CD4-positive, alpha-beta T cell (primary cell): Measurements from ENCODE around the gene CCR2. TPM values are rescaled to one million over a fixed set of nuclear protein-coding genes. Genes with fewer than 3 reads are reported as not detected.

Source experiments
- ATAC-seq: fragments of 200-7000 bp; cut with Tn5 transposase; one replicate; pipeline ENCODE4 v1.10.0; 2022; ENCODE audit warnings: mild to moderate bottlenecking; ENCODE audit not compliant: poor library complexity
- CTCF ChIA-PET: fragments of 350-600 bp; sonication (Branson Sonifier 250); formaldehyde crosslinking; loops from one replicate; lab custom pipeline; 2021; ENCODE audit warnings: antibody characterized with exemption, inconsistent platforms; lab: Charles Lee
- POLR2A ChIA-PET: fragments of 350-600 bp; sonication (Branson Sonifier 250); formaldehyde crosslinking; loops from one replicate; lab custom pipeline; 2021; ENCODE audit warnings: antibody characterized with exemption, inconsistent platforms; lab: Charles Lee
- DNase-seq, 14 experiments: peaks; one replicate each; pipeline ENCODE4 v3.0.0-alpha.2; 2013 to 2020; ENCODE audit warnings: mixed read lengths in 2 of 14
- H3K27ac ChIP-seq, 2 donors: one replicate each; pipeline versions ENCODE4 v1.5.1 to v1.7.0; 2013; ENCODE audit warnings: low read length in 2 of 2, low read depth in 1 of 2, mild to moderate bottlenecking in 1 of 2
- H3K27me3 ChIP-seq, 2 experiments: 1 replicate in 1 of 2; 2 replicates in 1 of 2; pipeline versions ENCODE4 v1.6.1 to v1.7.0; 2013; ENCODE audit warnings: low read length in 2 of 2, control low read depth in 1 of 2, mild to moderate bottlenecking in 1 of 2, moderate library complexity in 1 of 2; ENCODE audit not compliant: insufficient read depth in 2 of 2, control insufficient read depth in 1 of 2
- H3K36me3 ChIP-seq: one replicate; pipeline ENCODE4 v1.6.1; 2013; ENCODE audit warnings: low read length, control low read depth; ENCODE audit not compliant: insufficient read depth
- H3K4me1 ChIP-seq: one replicate; pipeline ENCODE4 v1.6.1; 2013; ENCODE audit warnings: low read length, control low read depth; ENCODE audit not compliant: insufficient read depth
- H3K4me3 ChIP-seq: one replicate; pipeline ENCODE4 v1.5.1; 2013; ENCODE audit warnings: mild to moderate bottlenecking, low read length, moderate library complexity
- H3K9me3 ChIP-seq, 2 experiments: 1 replicate in 1 of 2; 2 replicates in 1 of 2; pipeline versions ENCODE4 v1.6.1 to v1.7.0; 2013; ENCODE audit warnings: low read length in 2 of 2, mild to moderate bottlenecking in 2 of 2, control low read depth in 1 of 2, moderate library complexity in 1 of 2; ENCODE audit not compliant: control insufficient read depth in 1 of 2, insufficient read depth in 1 of 2
- H3K27ac Mint-ChIP-seq: one replicate; pipeline ENCODE4 v1.8.0; 2020; ENCODE audit warnings: mixed read lengths
- H3K27me3 Mint-ChIP-seq: one replicate; pipeline ENCODE4 v1.8.0; 2021; ENCODE audit warnings: mixed read lengths
- H3K36me3 Mint-ChIP-seq: one replicate; pipeline ENCODE4 v1.8.0; 2021; ENCODE audit warnings: low read depth, mixed read lengths
- H3K4me1 Mint-ChIP-seq: one replicate; pipeline ENCODE4 v1.8.0; 2021; ENCODE audit warnings: low read depth, mixed read lengths
- H3K4me3 Mint-ChIP-seq: one replicate; pipeline ENCODE4 v1.8.0; 2020; ENCODE audit warnings: mild to moderate bottlenecking, mixed read lengths
- H3K9me3 Mint-ChIP-seq: one replicate; pipeline ENCODE4 v1.8.0; 2020; ENCODE audit warnings: mixed read lengths
- CTCF ChIP-seq: fragments of 200-600 bp; IDR thresholded peaks from one replicate; pipeline ENCODE4 v1.8.0; 2022; ENCODE audit warnings: antibody characterized with exemption, mild to moderate bottlenecking
- intact Hi-C, 2 experiments: fragments of 100-400 bp; cut with DNase I in 1 of 2; cut with micrococcal nuclease in 1 of 2; formaldehyde crosslinking; loops; one replicate each; pipeline versions ENCODE4 v1.15.1 to v1.9.0; 2023 to 2025; cut with DNase I, micrococcal nuclease
- total RNA-seq, 174 experiments: library from RNA in 2 of 174; stranded (reverse) in 2 of 174; gene quantifications; one replicate each; pipeline ENCODE4 v1.2.3 and lab custom pipeline; 2021 to 2026

CCR2 gene
- total RNA-seq, 2 experiments from 2014 or later, result 0.99 to 1.0 TPM

GRCh38 chr3:46393011-46393410 lies 39.1 kb downstream of the CCR2 start:
- Mint-ChIP-seq H3K4me3 (no peak overlapping the region), H3K27ac (no peak overlapping the region), H3K36me3 (no peaks in the 10 kb centered on the region), H3K27me3 (no peaks in the 10 kb centered on the region), H3K4me1 (no peaks in the 10 kb centered on the region), H3K9me3 (no peaks in the 10 kb centered on the region)
- TF ChIP-seq CTCF, result no peak
- H3K4me1 ChIP-seq, result peaks cover 6% of the 10 kb centered on the region
- no peak overlapping the region for H3K27ac ChIP-seq
- H3K4me3 ChIP-seq, result no peak overlapping the region
- DNase-seq, result no peak
- intact Hi-C loops, result no loop called here
- ChIA-PET POLR2A (no interaction called here), CTCF (no interaction called here)
- H3K9me3 ChIP-seq, result no peaks in the 10 kb centered on the region
- H3K27me3 ChIP-seq, result no peaks in the 10 kb centered on the region
- ATAC-seq, result no peak
- no peaks in the 10 kb centered on the region for H3K36me3 ChIP-seq

- Mint-ChIP-seq H3K27ac (no peak overlapping the region), H3K9me3 (no peaks in the 10 kb centered on the region), H3K4me1 (no peaks in the 10 kb centered on the region), H3K27me3 (no peaks in the 10 kb centered on the region), H3K36me3 (no peaks in the 10 kb centered on the region), H3K4me3 (no peak overlapping the region)
- no peak for TF ChIP-seq CTCF
- ATAC-seq (no peak), DNase-seq (no peak)
- Histone ChIP-seq H3K36me3 (no peaks in the 10 kb centered on the region), H3K4me3 (no peak overlapping the region), H3K27ac (no peak overlapping the region), H3K4me1 (peaks cover 6% of the 10 kb centered on the region), H3K27me3 (no peaks in the 10 kb centered on the region), H3K9me3 (no peaks in the 10 kb centered on the region)
- intact Hi-C loops, result no loop called here
- POLR2A ChIA-PET, result no interaction called here
- CTCF ChIA-PET, result no interaction called here
These were observed 39.9 kb downstream of the CCR2 start for GRCh38 chr3:46393554-46394434.

GRCh38 chr3:46395210-46395661 lies 41.3 kb downstream of the CCR2 start:
- intact Hi-C loops, result no loop called here
- no peak for TF ChIP-seq CTCF
- ChIA-PET POLR2A (no interaction called here), CTCF (no interaction called here)
- DNase-seq (peak in 2 of 14 experiments; percentile 35 to 38), ATAC-seq (no peak)
- Histone ChIP-seq H3K27ac (no peak overlapping the region), H3K4me1 (peaks cover 6% of the 10 kb centered on the region), H3K36me3 (no peaks in the 10 kb centered on the region), H3K4me3 (no peak overlapping the region), H3K27me3 (no peaks in the 10 kb centered on the region), H3K9me3 (no peaks in the 10 kb centered on the region)
- no peaks in the 10 kb centered on the region for H3K4me1 Mint-ChIP-seq
- H3K9me3 Mint-ChIP-seq, result no peaks in the 10 kb centered on the region
- no peak overlapping the region for H3K4me3 Mint-ChIP-seq
- H3K36me3 Mint-ChIP-seq, result no peaks in the 10 kb centered on the region
- no peak overlapping the region for H3K27ac Mint-ChIP-seq
- H3K27me3 Mint-ChIP-seq, result no peaks in the 10 kb centered on the region
